Uterus (tissue), 2 donors: ENCODE results near the gene PCDHGA11.
A peak's percentile ranks its signal among the peaks of the same experiment; 100 is the strongest.
"Not testable (repeated sequence)": the region's sequence is repeated elsewhere in the genome, so short reads cannot be mapped to it uniquely, and the experiment has no call there.

Source experiments
- POLR2A ChIP-seq, 2 donors: fragments of 450-650 bp; IDR thresholded peaks; one replicate each; pipeline ENCODE4 v1.6.1; 2016; ENCODE audit warnings: antibody characterized with exemption in 2 of 2, mild to moderate bottlenecking in 1 of 2, moderate library complexity in 1 of 2
- TF ChIP-seq, protein P1 (sequence below), 4 experiments: fragments of 200-600 bp in 2 of 4; fragments of 450-650 bp in 2 of 4; sonication (generic) in 2 of 4; IDR thresholded peaks; one replicate each; pipeline ENCODE4 v1.5.1; 2016 to 2019; ENCODE audit warnings: antibody characterized with exemption in 4 of 4, mild to moderate bottlenecking in 2 of 4, moderate library complexity in 1 of 4

GRCh38 chr5:141397756-141398551 lies 22.9 kb upstream of the PCDHGA11 start, which contains the start of gene PCDHGB5:
- TF ChIP-seq, protein P1, sequence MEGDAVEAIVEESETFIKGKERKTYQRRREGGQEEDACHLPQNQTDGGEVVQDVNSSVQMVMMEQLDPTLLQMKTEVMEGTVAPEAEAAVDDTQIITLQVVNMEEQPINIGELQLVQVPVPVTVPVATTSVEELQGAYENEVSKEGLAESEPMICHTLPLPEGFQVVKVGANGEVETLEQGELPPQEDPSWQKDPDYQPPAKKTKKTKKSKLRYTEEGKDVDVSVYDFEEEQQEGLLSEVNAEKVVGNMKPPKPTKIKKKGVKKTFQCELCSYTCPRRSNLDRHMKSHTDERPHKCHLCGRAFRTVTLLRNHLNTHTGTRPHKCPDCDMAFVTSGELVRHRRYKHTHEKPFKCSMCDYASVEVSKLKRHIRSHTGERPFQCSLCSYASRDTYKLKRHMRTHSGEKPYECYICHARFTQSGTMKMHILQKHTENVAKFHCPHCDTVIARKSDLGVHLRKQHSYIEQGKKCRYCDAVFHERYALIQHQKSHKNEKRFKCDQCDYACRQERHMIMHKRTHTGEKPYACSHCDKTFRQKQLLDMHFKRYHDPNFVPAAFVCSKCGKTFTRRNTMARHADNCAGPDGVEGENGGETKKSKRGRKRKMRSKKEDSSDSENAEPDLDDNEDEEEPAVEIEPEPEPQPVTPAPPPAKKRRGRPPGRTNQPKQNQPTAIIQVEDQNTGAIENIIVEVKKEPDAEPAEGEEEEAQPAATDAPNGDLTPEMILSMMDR (IDR thresholded peaks at IDR 0.05) = peak in 2 of 4 experiments; percentile 15 to 20
- not testable (repeated sequence) for TF ChIP-seq POLR2A (IDR thresholded peaks at IDR 0.05)
